HEK293 (cell line): Measurements from ENCODE around the gene EVI5.

Experiments
- BCL11A ChIP-seq: fragments of 450-650 bp; formaldehyde crosslinking; IDR thresholded peaks from 2 replicates; pipeline ENCODE4 v1.5.1; 2016; ENCODE audit warnings: low read depth, missing biosample characterization, missing genetic modification characterization
- CTCF ChIP-seq: fragments of 450-650 bp; formaldehyde crosslinking; IDR thresholded peaks from 2 replicates; pipeline ENCODE4 v1.5.1; 2016; ENCODE audit warnings: missing biosample characterization, missing genetic modification characterization
- PATZ1 ChIP-seq: fragments of 450-650 bp; formaldehyde crosslinking; IDR thresholded peaks from 2 replicates; pipeline ENCODE4 v1.5.1; 2016; ENCODE audit warnings: missing biosample characterization, missing genetic modification characterization
- PRDM1 ChIP-seq: fragments of 450-650 bp; formaldehyde crosslinking; IDR thresholded peaks from 2 replicates; pipeline ENCODE4; 2016; ENCODE audit warnings: missing biosample characterization, missing genetic modification characterization
- SCRT1 ChIP-seq: fragments of 450-650 bp; formaldehyde crosslinking; IDR thresholded peaks from 2 replicates; pipeline ENCODE4 v1.5.1; 2016; ENCODE audit warnings: missing biosample characterization, missing genetic modification characterization, borderline replicate concordance
- ZBTB17 ChIP-seq: fragments of 450-650 bp; formaldehyde crosslinking; IDR thresholded peaks from 2 replicates; pipeline ENCODE4 v1.5.1; 2016; ENCODE audit warnings: missing biosample characterization, missing genetic modification characterization
- ZNF311 ChIP-seq: fragments of 450-650 bp; formaldehyde crosslinking; IDR thresholded peaks from 2 replicates; pipeline ENCODE4 v1.5.1; 2017; ENCODE audit warnings: missing biosample characterization, missing genetic modification characterization, borderline replicate concordance
- ZNF362 ChIP-seq: fragments of 450-650 bp; formaldehyde crosslinking; IDR thresholded peaks from 2 replicates; pipeline ENCODE4 v1.5.1; 2016; ENCODE audit warnings: missing biosample characterization, missing genetic modification characterization
- ZNF426 ChIP-seq: fragments of 450-650 bp; formaldehyde crosslinking; IDR thresholded peaks from 2 replicates; pipeline ENCODE4 v1.5.1; 2017; ENCODE audit warnings: missing biosample characterization, missing genetic modification characterization, mild to moderate bottlenecking, inconsistent platforms, moderate library complexity
- ZNF561 ChIP-seq: fragments of 450-650 bp; IDR thresholded peaks from 2 replicates; pipeline ENCODE4 v1.5.1; 2018; ENCODE audit warnings: missing biosample characterization, missing genetic modification characterization, borderline replicate concordance
- ZNF585B ChIP-seq: fragments of 450-650 bp; formaldehyde crosslinking; IDR thresholded peaks from 2 replicates; pipeline ENCODE4 v1.5.1; 2016; ENCODE audit warnings: missing biosample characterization, missing genetic modification characterization
- TF ChIP-seq, protein P1 (sequence below): sonication (generic); formaldehyde crosslinking; IDR thresholded peaks from 2 replicates; pipeline ENCODE4 v1.8.1; 2022; ENCODE audit warnings: mild to moderate bottlenecking, moderate library complexity, missing genetic modification reagents
- TF ChIP-seq, protein P2 (sequence below): fragments of 450-650 bp; formaldehyde crosslinking; IDR thresholded peaks from 2 replicates; pipeline ENCODE4 v1.5.1; 2016; ENCODE audit warnings: missing biosample characterization, missing genetic modification characterization

- no peak for TF ChIP-seq ZNF362 (tag by site-specific recombination)
- TF ChIP-seq CTCF (tag by site-specific recombination), result no peak
- no peak for TF ChIP-seq ZBTB17 (tag by site-specific recombination)
- TF ChIP-seq PRDM1 (tag by site-specific recombination), result no peak
- TF ChIP-seq BCL11A (tag by site-specific recombination), result no peak
- TF ChIP-seq ZNF426 (tag by site-specific recombination), result no peak
- TF ChIP-seq, protein P1, sequence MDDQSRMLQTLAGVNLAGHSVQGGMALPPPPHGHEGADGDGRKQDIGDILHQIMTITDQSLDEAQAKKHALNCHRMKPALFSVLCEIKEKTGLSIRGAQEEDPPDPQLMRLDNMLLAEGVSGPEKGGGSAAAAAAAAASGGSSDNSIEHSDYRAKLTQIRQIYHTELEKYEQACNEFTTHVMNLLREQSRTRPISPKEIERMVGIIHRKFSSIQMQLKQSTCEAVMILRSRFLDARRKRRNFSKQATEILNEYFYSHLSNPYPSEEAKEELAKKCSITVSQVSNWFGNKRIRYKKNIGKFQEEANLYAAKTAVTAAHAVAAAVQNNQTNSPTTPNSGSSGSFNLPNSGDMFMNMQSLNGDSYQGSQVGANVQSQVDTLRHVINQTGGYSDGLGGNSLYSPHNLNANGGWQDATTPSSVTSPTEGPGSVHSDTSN (CRISPR knock-in tag), result no peak
- no peak for TF ChIP-seq ZNF561
- no peak for TF ChIP-seq ZNF585B
- no peak for TF ChIP-seq PATZ1
- no peak for TF ChIP-seq SCRT1 (tag by site-specific recombination)
- no peak for TF ChIP-seq ZNF311
- TF ChIP-seq, protein P2, sequence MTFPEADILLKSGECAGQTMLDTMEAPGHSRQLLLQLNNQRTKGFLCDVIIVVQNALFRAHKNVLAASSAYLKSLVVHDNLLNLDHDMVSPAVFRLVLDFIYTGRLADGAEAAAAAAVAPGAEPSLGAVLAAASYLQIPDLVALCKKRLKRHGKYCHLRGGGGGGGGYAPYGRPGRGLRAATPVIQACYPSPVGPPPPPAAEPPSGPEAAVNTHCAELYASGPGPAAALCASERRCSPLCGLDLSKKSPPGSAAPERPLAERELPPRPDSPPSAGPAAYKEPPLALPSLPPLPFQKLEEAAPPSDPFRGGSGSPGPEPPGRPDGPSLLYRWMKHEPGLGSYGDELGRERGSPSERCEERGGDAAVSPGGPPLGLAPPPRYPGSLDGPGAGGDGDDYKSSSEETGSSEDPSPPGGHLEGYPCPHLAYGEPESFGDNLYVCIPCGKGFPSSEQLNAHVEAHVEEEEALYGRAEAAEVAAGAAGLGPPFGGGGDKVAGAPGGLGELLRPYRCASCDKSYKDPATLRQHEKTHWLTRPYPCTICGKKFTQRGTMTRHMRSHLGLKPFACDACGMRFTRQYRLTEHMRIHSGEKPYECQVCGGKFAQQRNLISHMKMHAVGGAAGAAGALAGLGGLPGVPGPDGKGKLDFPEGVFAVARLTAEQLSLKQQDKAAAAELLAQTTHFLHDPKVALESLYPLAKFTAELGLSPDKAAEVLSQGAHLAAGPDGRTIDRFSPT, result no peak
Observed at GRCh38 chr1:92465256-92465647, 319.7 kb downstream of the EVI5 start.
